HEK293T (cell line): Measurements from ENCODE around the gene REXO4.
"Not testable (repeated sequence)": the region's sequence is repeated elsewhere in the genome, so short reads cannot be mapped to it uniquely, and the experiment has no call there.

Experiments
- CTCF ChIA-PET: fragments of 350-600 bp; formaldehyde crosslinking; extraction: SDS; loops from one replicate; lab custom pipeline; 2021; ENCODE audit warnings: antibody characterized with exemption, inconsistent platforms; lab: Yijun Ruan, JAX
- POLR2A ChIA-PET: fragments of 350-600 bp; formaldehyde crosslinking; extraction: SDS; loops from one replicate; lab custom pipeline; 2020; ENCODE audit warnings: antibody characterized with exemption, inconsistent platforms; lab: Yijun Ruan, JAX
- DNase-seq: peaks from one replicate; pipeline ENCODE4 v3.0.0; 2012; ENCODE audit warnings: mixed read lengths; ENCODE audit errors: extremely low spot score
- ARNT ChIP-seq: fragments of 450-650 bp; IDR thresholded peaks from 2 replicates; pipeline ENCODE4 v1.6.1; 2017; ENCODE audit warnings: mild to moderate bottlenecking
- BHLHE40 ChIP-seq: fragments of 450-650 bp; IDR thresholded peaks from 2 replicates; pipeline ENCODE4 v1.6.1; 2016; ENCODE audit warnings: mild to moderate bottlenecking, moderate library complexity, borderline replicate concordance
- CTBP1 ChIP-seq: fragments of 450-650 bp; IDR thresholded peaks from 2 replicates; pipeline ENCODE4 v1.6.1; 2016; ENCODE audit warnings: borderline replicate concordance
- ELF4 ChIP-seq: fragments of 450-650 bp; IDR thresholded peaks from 2 replicates; pipeline ENCODE4 v1.6.1; 2017; ENCODE audit warnings: antibody characterized with exemption
- FOXA1 ChIP-seq: fragments of 450-650 bp; IDR thresholded peaks from 2 replicates; pipeline ENCODE4 v1.6.1; 2016; ENCODE audit warnings: mild to moderate bottlenecking
- FOXK2 ChIP-seq: fragments of 450-650 bp; IDR thresholded peaks from 2 replicates; pipeline ENCODE4 v1.6.1; 2016; ENCODE audit warnings: mild to moderate bottlenecking
- FOXM1 ChIP-seq: fragments of 450-650 bp; IDR thresholded peaks from 2 replicates; pipeline ENCODE4 v1.6.1; 2017; ENCODE audit warnings: mild to moderate bottlenecking, borderline replicate concordance
- HDGF ChIP-seq: fragments of 450-650 bp; IDR thresholded peaks from 2 replicates; pipeline ENCODE4 v1.6.1; 2017; ENCODE audit warnings: antibody characterized with exemption, borderline replicate concordance
- L3MBTL2 ChIP-seq: fragments of 450-650 bp; conservative IDR thresholded peaks from 2 replicates; pipeline ENCODE4 v1.6.1; 2016; ENCODE audit warnings: mild to moderate bottlenecking
- LEF1 ChIP-seq: fragments of 450-650 bp; IDR thresholded peaks from 2 replicates; pipeline ENCODE4 v1.6.1; 2017; ENCODE audit warnings: mild to moderate bottlenecking, borderline replicate concordance
- NFRKB ChIP-seq: fragments of 450-650 bp; IDR thresholded peaks from 2 replicates; pipeline ENCODE4 v1.6.1; 2016; ENCODE audit warnings: mild to moderate bottlenecking, moderate library complexity
- SP1 ChIP-seq: fragments of 450-650 bp; IDR thresholded peaks from 2 replicates; pipeline ENCODE4 v1.6.1; 2017
- SUZ12 ChIP-seq: fragments of 450-650 bp; IDR thresholded peaks from 2 replicates; pipeline ENCODE4 v1.6.1; 2016; ENCODE audit warnings: mild to moderate bottlenecking
- TARDBP ChIP-seq: fragments of 450-650 bp; IDR thresholded peaks from 2 replicates; pipeline ENCODE4 v1.6.1; 2016
- ZNF384 ChIP-seq: fragments of 450-650 bp; IDR thresholded peaks from 2 replicates; pipeline ENCODE4 v1.6.1; 2016
- TF ChIP-seq, protein P1 (sequence below): fragments of 450-650 bp; IDR thresholded peaks from 2 replicates; pipeline ENCODE4 v1.6.1; 2016

Gene REXO4

DNA sequence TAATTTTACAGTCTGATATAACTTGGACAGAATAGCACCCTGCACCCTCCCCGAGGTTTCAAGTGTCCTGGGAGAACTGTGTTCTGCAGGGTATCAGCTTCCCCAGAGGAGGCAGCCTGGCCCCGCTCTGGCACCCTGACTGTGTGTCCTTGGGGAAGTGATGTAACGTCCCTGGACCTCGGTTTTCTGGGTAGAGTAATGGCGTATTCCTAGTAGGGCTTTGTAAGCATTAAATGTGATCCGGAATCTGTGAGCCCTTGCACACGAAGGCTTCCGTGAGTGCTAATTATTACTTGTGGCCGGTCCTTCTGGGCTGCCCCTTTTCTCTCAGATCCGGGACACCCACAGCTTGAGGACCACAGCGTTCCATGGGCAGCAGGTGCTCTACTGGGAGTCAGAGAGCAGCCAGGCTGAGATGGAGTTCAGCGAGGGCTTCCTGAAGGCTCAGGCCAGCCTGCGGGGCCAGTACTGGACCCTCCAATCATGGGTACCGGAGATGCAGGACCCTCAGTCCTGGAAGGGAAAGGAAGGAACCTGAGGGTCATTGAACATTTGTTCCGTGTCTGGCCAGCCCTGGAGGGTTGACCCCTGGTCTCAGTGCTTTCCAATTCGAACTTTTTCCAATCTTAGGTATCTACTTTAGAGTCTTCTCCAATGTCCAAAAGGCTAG, 41.0 kb upstream of the REXO4 start:
- POLR2A ChIA-PET: interaction anchor here (0.6 to 2.1 kb wide), 9 partner anchors 11 to 428 kb away, joined by 3 to 8 read pairs (median 4); partner anchors contain the start of genes MED22, REXO4 and RPL7A
- no peak for DNase-seq
- CTCF ChIA-PET: interaction anchor here (0.6 to 0.9 kb wide), 2 partner anchors 27 to 271 kb away, joined by 3 read pairs; no protein-coding TSS in a partner anchor
- no peak for TF ChIP-seq BHLHE40
- TF ChIP-seq ARNT: no peak
- TF ChIP-seq HDGF: no peak
- no peak for TF ChIP-seq CTBP1
- no peak for TF ChIP-seq ZNF384
- no peak for TF ChIP-seq FOXK2
- TF ChIP-seq TARDBP: no peak
- TF ChIP-seq FOXM1: no peak
- TF ChIP-seq LEF1: no peak

DNA sequence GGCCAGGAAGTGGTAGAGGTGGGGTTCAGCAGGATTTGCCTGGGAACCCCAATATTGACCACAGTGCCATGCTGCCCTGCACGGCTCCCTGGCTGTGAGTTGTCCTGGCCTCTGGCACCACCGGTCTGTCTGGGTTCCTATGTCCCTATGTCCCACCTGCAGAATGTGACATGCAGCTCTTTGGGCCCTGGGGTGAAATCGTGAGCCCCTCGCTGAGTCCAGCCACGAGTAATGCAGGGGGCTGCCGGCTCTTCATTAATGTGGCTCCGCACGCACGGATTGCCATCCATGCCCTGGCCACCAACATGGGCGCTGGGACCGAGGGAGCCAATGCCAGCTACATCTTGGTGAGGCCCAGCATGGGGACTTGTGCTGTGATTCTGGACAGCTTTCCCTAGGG, 39.9 kb upstream of the REXO4 start:
- POLR2A ChIA-PET: no interaction called here
- no peak for TF ChIP-seq FOXK2
- CTCF ChIA-PET: no interaction called here
- DNase-seq: no peak

DNA sequence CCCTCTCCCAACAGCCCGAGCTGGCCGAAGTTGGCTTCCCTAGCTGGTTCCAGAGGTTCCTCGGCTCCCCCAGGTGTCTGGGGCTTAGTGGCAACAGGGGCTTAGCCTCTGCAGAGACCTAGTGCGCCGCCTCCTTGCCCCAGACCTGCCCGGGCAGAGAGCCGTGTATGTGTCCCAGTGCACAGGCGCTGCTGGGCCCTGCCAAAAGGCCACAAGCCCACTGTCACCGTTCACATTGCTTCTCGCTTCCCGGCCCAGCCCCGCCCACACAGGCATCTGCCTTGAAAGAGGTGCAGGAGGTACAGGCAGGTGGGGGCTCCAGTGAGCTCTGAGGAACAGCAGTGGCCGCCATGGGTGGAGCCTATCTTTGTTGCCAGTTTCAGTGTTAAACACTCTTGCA, 39.4 kb upstream of the REXO4 start:
- no peak for TF ChIP-seq ARNT
- no peak for TF ChIP-seq FOXA1
- TF ChIP-seq TARDBP: no peak
- no peak for TF ChIP-seq L3MBTL2
- CTCF ChIA-PET: interaction anchor here (0.7 kb wide), 1 partner anchor 80 kb away, joined by 3 read pairs; no protein-coding TSS in a partner anchor
- POLR2A ChIA-PET: no interaction called here
- DNase-seq: no peak

DNA sequence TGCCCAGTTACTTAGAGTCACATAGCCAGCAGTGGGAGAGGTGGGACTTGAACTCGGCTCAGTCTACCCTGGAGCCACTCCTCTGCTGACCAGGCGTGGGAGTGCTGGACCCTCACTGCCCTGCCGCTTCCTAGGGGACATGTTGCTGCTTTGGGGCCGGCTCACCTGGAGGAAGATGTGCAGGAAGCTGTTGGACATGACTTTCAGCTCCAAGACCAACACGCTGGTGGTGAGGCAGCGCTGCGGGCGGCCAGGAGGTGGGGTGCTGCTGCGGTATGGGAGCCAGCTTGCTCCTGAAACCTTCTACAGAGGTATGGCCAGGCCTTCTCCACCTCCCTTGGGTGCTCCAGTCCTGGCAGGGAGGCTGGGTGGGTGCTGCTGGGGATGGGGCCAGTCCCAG, 38.6 kb upstream of the REXO4 start:
- CTCF ChIA-PET: no interaction called here
- POLR2A ChIA-PET: no interaction called here
- TF ChIP-seq FOXA1 (no peak), CTBP1 (no peak), FOXK2 (no peak), BHLHE40 (no peak), TARDBP (no peak), LEF1 (no peak), FOXM1 (no peak)
- DNase-seq: no peak

DNA sequence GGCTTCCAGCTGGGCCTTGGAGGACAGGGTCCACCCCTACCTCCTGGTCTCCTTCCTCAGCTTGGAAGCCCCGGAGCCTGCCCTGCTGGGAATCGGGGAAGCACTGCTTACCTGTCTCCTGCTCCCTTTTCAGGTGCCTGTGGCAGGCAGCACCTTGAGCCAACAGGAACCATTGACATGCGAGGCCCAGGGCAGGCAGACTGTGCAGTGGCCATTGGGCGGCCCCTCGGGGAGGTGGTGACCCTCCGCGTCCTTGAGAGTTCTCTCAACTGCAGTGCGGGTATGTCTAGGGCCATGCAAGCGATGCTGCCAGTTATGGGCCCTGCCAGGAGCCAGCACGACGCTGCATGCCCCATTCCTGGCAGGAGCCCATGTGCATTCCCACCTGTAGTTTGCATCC, 38.1 kb upstream of the REXO4 start:
- TF ChIP-seq ARNT: no peak
- TF ChIP-seq L3MBTL2: no peak
- TF ChIP-seq FOXA1: no peak
- TF ChIP-seq TARDBP: no peak
- TF ChIP-seq ELF4: no peak
- TF ChIP-seq NFRKB: no peak
- TF ChIP-seq, protein P1, sequence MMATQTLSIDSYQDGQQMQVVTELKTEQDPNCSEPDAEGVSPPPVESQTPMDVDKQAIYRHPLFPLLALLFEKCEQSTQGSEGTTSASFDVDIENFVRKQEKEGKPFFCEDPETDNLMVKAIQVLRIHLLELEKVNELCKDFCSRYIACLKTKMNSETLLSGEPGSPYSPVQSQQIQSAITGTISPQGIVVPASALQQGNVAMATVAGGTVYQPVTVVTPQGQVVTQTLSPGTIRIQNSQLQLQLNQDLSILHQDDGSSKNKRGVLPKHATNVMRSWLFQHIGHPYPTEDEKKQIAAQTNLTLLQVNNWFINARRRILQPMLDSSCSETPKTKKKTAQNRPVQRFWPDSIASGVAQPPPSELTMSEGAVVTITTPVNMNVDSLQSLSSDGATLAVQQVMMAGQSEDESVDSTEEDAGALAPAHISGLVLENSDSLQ: no peak
- TF ChIP-seq SP1: no peak
- ChIA-PET CTCF (no interaction called here), POLR2A (no interaction called here)
- no peak for DNase-seq

DNA sequence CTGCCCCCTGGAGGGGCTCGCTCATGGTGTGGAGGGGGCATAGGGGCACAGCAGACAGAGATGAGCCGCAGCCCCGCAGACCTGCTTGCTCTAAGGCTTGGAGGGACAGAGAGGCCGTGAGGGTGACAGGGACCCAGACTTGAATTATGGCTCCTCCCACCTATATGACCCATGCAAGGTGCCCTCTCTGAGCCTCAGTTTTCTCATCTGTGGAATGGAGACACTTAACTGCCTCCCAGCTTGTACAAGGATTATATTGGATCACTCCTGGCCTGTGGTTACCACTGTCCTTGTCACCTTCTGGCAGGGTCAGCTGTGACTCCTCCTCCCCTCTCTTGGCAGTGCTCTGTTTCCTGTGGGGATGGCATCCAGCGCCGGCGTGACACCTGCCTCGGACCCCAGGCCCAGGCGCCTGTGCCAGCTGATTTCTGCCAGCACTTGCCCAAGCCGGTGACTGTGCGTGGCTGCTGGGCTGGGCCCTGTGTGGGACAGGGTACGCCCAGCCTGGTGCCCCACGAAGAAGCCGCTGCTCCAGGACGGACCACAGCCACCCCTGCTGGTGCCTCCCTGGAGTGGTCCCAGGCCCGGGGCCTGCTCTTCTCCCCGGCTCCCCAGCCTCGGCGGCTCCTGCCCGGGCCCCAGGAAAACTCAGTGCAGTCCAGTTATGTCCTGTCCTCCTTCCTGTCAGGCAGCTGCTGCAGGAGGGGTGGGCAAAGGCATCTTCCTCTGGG, 37.3 kb upstream of the REXO4 start:
- TF ChIP-seq NFRKB: no peak
- POLR2A ChIA-PET: no interaction called here
- DNase-seq: no peak
- CTCF ChIA-PET: no interaction called here

DNA sequence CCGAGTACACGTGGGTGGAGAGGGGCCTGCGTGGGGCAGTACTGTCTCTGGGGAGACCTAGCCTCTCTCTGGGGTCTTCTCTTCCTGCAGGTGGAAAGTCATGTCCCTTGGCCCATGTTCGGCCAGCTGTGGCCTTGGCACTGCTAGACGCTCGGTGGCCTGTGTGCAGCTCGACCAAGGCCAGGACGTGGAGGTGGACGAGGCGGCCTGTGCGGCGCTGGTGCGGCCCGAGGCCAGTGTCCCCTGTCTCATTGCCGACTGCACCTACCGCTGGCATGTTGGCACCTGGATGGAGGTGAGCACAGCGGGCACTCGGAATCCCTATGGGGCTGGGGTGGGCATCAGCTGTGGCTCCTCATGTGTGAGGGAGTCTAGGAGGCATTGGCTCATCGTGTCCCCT, 36.5 kb upstream of the REXO4 start:
- ChIA-PET POLR2A (no interaction called here), CTCF (no interaction called here)
- DNase-seq: no peak
- TF ChIP-seq L3MBTL2: no peak
- no peak for TF ChIP-seq FOXA1

DNA sequence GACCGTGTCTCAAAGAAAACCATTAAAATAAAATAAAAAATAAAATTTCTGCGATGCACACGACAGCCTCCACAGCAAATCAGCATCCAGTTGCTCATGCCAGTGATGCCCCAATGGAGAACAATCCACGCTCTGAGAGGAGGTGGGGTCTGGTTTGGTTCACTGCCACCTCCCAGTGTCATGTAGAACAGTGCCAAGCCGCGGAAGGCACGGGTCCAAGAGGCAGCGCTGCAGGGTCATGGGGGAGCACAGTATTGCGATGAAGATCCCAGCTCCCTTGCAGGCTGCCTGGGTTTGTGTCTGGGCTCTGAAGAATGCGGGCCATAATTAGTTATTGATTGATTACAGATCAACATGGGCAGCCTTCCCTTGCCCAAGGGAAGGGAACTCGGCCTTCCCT, 35.8 kb upstream of the REXO4 start:
- CTCF ChIA-PET: no interaction called here
- POLR2A ChIA-PET: no interaction called here
- TF ChIP-seq FOXK2 (no peak), FOXA1 (no peak), FOXM1 (no peak), LEF1 (no peak), L3MBTL2 (no peak), ELF4 (no peak), HDGF (no peak), SP1 (no peak), NFRKB (no peak), BHLHE40 (no peak)
- DNase-seq: no peak

DNA sequence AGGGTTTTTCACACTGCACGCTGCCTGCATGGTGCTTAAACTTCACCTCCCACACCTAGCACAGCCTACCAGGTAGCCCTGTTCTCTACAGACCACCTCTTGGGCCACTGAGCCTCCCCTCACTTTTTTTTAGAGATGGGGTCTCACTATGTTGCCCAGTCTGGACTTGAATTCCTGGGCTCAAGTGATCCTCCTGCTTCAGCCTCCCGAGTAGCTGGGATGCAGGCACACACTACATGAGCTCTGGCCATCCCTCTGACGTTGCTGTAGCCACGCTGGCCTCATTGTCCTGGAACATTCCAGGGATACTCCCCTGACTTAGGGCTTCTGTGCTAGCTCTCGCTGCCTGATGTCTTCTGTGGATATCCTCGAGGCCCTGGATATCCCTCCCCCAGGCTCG, 34.8 kb upstream of the REXO4 start:
- ChIA-PET POLR2A (no interaction called here), CTCF (no interaction called here)
- no peak for DNase-seq
- no peak for TF ChIP-seq HDGF
- no peak for TF ChIP-seq FOXK2
- TF ChIP-seq FOXM1: no peak
- TF ChIP-seq ZNF384: no peak
- TF ChIP-seq LEF1: no peak
- TF ChIP-seq TARDBP: no peak
- no peak for TF ChIP-seq BHLHE40
- TF ChIP-seq, protein P1: no peak
- no peak for TF ChIP-seq FOXA1
- TF ChIP-seq L3MBTL2: no peak
- no peak for TF ChIP-seq CTBP1
- TF ChIP-seq SUZ12: no peak

DNA sequence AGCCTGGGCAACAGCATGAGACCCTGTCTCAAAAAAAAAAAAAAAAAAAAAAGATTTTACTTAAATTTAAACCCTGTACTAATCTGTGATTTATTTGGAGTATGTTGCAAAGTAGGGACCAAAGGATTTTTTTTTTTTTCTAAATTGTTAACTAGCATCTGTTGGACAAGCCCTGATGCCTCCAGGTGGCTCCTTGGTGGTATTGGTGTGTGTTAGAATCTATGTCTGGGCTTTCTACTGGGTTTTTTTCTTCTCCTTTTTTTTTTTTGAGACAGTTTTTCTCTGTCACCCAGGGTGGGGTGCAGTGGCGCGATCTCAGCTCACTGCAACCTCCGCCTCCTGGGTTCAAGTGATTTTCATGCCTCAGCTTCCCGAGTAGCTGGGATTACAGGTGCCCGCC, 34.1 kb upstream of the REXO4 start:
- POLR2A ChIA-PET, DNase-seq, CTCF ChIA-PET: not testable (repeated sequence)
